ENCODE data around the gene RRP8.

RRP8 gene

DNA sequence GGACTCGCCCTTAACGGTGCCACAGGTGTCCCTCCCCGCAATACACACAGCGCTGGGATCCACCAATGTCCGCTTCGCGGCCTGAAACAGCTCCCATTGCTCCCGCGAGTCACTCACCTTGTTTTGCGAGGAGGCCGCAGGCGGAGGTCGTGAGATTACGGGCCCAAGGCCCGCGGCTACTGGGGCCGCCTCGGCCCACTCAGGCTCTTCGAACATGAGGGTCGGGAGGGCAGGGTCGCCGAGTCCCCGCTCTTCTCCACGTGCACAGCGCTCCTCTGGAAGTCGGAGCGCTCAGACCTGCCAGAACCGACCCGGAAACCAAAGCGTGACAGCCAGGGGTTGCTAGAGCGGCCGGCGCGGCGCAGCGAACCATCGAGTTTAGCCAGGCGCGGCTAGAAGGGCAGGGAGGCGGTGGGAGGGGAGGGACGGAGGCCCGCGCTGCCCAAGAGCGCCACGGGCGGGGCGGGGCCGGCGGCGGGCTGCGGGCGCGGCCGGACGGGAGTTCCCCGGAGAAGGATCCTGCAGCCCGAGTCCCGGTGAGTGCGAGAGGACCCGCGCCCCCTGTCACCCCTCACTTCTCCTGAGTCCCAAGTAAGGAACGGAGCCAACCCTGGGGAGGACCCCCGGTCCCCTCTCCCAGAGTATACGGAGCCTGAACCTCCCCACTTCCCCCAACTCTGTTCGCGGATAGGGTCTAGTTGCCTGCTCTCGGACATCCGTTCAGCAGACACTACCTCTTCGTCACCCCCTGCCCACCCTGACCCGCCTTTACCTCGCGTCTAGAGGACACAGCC is at the start of gene RRP8, which contains the start of gene ILK:
Gene RRP8, minus strand, starts transcription at position 330 of the 794 bp plus-strand sequence. Its CDS starts 114 bp downstream, at position 216.
Gene ILK, plus strand, starts transcription at position 488 of the 794 bp plus-strand sequence. CDS start 498 bp downstream, outside the sequence.
- DNase-seq (ENCODE audit: low read depth) = peak; percentile 68

GRCh38 chr11:6653097-6653496 is 49.7 kb upstream of the RRP8 start:
- no peak for DNase-seq (ENCODE audit: low read depth)

- no peak for DNase-seq (ENCODE audit: low read depth)
Measured at GRCh38 chr11:6652182-6652581, 48.8 kb upstream of the RRP8 start.

- DNase-seq (ENCODE audit: low read depth) = no peak
Measured at GRCh38 chr11:6650980-6651379, 47.6 kb upstream of the RRP8 start.

GRCh38 chr11:6650104-6650503 is 46.7 kb upstream of the RRP8 start:
- DNase-seq (ENCODE audit: low read depth) = no peak

GRCh38 chr11:6648501-6648900 is 45.1 kb upstream of the RRP8 start:
- DNase-seq (ENCODE audit: low read depth) = no peak

DNA sequence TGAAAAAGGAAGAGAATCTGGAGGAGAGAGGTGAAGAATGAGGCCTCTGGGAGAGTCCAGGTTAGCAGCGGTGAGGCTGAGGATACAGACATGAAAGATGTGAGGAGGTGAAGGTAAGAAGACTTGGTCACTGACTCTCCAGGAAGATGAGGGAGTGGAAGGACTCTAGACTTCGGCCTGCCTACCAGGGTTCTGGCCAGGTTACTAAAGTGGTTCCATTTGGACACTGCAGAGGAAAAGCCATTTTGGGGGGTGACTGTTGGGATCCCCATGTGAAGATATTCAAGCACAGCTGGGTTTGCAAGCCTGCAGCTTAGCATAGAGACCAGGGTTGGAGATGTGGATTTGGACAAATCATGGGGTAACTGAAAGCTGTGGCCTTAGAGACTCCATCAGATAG is 44.4 kb upstream of the RRP8 start:
- DNase-seq (ENCODE audit: low read depth) = no peak

GRCh38 chr11:6646918-6647679 is 43.7 kb upstream of the RRP8 start:
- peak; percentile 82 for DNase-seq (ENCODE audit: low read depth)

DNA sequence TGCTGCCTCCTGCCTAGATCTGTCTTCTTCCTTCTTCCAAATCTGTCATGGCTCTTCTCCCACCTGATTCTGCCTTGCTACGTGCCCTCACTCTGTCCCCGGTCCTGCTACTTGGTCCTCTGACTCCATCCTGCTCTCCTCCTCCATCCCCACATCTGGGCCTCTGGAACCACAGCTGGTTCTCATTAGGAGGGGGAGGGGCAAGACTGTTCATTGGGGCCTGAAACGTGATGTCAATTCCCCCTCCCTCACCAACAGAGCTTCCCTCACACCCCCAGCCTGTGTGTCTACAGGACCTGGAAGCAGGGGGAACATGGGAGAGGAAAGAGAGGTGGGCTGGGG is 43.1 kb upstream of the RRP8 start:
- DNase-seq (ENCODE audit: low read depth) = no peak

DNA sequence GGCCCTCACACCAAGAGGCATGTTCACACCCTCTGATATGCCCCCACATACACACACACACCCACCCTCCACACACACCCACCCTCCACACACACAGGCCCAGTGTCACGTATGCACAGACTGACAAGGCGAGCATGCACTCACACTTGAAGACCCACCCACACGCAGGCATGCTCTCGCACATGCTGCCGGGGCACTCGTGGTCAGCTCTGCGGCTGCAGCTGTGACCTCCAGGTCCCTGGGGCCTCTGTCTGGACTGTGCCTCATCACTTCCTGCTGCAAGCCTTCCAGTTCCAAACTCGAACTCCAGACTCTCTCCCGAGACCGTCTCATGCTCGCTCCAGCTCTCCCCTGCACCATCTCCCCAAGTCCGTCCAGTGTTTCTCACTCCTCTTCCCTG is 42.7 kb upstream of the RRP8 start:
- peak; percentile 61 for DNase-seq (ENCODE audit: low read depth)

DNA sequence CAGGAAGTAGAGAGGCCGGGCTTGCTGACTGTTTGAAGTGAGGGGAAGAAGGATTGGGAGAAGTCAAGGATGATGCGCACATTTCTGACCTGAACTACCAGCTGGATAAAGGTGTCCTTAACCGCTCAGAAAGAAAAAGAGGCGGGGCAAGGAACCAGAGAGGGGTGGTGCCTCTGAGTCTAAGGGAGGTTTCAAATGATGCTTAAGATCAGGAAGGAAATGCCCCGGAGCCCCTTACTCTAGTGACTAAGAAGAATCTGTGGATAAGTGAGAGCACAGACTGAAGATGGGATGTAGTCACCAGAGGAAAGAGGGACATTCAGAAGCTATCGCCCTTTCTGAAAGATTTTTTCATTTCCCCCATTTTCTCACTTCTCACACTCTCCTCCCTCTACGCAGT is 39.5 kb upstream of the RRP8 start:
- no peak for DNase-seq (ENCODE audit: low read depth)

DNA sequence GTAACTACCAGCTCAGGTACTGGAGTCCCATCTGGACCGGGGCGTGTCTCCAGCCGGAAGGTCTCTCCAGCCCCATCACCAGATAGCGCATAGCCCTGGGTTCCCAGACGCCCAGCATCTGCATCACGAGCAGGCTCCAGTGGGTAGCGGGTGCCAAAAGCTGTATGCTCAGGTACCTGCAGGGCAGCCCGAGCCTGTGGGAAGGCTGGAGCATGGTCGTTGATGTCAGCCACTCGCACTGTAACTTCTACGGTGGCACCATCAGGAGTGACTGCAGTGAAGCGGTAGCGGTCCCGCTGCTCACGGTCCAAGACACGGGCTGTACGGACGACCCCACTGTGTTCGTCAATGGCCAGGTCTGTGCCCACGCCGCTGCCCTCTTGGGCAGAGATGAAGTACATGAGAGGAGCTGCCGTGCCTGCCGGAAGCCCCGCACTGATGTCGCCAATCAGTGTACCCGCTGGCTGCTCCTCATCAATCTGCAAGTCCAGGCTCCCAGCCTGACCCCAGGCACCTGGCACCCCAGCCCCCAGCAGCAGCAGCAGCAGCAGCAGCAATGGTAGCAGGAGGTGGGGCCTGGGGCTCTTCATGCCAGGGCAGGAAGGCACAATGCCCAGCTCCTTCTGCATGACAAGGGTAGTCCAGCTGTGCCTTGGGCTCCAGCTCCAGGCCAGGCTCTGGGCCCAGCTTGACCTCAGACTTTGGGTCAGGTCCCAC is 37.7 kb upstream of the RRP8 start:
- no peak for DNase-seq (ENCODE audit: low read depth)

GRCh38 chr11:6640036-6640984 is 36.9 kb upstream of the RRP8 start:
- DNase-seq (ENCODE audit: low read depth) = no peak

- no peak for DNase-seq (ENCODE audit: low read depth)
Measured at GRCh38 chr11:6638429-6638828, 35.0 kb upstream of the RRP8 start.

DNA sequence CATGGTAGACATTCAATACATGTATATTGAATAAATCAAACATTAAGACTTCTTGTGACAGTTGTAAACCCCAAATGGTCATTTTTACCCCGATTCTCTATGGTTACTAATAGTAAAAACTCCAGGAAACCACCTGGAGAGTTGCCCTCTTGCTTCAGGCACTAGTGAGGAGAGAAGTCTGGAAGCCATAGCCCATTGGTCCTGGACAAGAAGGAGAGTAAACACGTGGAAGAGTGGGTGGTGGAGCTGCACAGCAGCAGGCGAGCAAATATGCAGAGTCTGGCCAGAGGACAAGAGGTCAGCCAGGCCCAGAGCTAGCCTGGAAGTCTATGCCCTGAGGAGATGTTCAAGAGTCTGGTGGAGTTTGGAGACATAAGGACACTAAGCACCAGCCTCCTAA is 34.5 kb upstream of the RRP8 start:
- DNase-seq (ENCODE audit: low read depth) = no peak

DNA sequence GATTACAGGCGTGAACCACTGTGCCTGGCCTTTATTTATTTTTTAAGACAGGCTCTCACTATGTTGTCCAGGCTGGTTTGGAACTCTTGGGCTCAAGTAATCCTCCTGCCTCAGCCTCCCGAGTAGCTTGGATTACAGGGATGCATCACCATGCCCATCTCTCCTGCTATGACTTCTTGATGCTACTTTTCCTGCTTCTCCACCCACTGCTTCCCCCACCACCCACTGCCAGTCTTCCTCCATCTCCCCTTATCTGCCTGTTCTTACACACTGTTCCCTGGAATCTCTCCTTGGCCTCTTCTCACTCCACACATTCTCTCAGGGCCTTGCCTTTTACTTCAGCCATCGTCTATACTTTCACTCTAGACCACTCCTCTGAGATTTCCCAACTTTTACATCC is 33.1 kb upstream of the RRP8 start:
- no peak for DNase-seq (ENCODE audit: low read depth)

DNA sequence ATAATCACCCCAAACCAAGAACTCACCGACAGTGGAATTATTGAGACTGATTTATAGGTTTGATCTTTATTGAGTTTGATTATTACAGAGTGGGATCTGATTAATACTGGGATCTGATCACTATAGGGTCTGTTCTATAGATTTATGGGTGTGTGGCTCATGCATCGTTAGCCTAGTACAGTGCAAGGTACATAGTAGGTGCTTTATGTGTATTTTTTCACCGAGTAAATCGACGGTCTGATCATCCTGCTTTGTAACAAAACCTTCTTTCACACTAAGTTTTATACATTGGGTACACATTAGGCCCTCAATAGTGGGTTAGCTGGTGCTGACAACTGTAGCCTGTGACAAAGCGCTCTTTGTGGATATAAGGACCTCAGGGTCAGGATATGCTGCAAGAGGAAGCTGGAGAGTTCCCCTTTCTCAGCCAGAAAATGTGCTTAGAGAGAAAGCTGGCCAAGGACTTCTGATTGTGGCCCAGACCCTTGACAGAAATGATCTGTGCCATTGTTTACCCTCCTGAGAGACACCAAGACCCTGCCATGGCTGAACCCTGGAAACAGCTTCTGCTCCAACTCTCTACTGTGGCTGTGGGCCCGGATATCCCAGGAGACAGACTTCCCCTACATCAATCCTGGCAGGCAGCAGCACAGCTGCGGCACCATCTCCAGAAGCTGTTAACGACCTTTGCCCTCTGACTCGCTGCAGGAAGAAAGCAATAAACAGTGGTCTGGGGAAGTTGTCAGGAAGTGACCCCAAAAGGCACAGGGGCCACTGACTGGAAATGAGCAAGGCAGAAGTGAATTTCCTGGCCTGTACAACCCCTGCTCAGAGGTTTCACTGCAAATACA is 31.9 kb upstream of the RRP8 start:
- DNase-seq (ENCODE audit: low read depth) = no peak

DNA sequence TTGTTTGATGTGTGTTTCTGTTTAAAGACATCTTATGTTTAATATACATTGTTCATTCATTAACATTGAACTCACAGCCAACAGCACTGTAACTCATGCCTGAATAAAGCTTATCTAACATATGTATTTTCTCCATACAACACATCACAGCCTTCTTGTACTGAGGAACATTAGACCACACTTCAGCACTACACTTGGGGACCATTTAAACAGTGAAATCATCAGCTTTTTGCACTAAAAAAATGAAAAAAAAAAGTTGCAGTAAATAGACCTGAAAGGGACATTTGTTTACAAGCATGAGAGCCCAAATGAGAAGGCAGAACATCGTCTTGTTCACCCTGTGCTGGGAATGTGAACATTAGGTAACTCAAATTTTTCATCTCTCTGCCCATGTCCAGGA is 31.1 kb upstream of the RRP8 start:
- DNase-seq (ENCODE audit: low read depth) = no peak

GRCh38 chr11:6633422-6634408 is 30.3 kb upstream of the RRP8 start:
- DNase-seq (ENCODE audit: low read depth) = no peak
